ENCODE measurements around the gene HUNK.
"Not testable (repeated sequence)": the region's sequence is repeated elsewhere in the genome, so short reads cannot be mapped to it uniquely, and the experiment has no call there.

GRCh38 chr21:31946876-31947550, 74.2 kb downstream of the HUNK start:
- TF ChIP-seq, protein P1, sequence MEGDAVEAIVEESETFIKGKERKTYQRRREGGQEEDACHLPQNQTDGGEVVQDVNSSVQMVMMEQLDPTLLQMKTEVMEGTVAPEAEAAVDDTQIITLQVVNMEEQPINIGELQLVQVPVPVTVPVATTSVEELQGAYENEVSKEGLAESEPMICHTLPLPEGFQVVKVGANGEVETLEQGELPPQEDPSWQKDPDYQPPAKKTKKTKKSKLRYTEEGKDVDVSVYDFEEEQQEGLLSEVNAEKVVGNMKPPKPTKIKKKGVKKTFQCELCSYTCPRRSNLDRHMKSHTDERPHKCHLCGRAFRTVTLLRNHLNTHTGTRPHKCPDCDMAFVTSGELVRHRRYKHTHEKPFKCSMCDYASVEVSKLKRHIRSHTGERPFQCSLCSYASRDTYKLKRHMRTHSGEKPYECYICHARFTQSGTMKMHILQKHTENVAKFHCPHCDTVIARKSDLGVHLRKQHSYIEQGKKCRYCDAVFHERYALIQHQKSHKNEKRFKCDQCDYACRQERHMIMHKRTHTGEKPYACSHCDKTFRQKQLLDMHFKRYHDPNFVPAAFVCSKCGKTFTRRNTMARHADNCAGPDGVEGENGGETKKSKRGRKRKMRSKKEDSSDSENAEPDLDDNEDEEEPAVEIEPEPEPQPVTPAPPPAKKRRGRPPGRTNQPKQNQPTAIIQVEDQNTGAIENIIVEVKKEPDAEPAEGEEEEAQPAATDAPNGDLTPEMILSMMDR (IDR thresholded peaks at IDR 0.05; ENCODE audit: poor library complexity) = not testable (repeated sequence)
- not testable (repeated sequence) for TF ChIP-seq EZH2 (IDR thresholded peaks at IDR 0.05; ENCODE audit: borderline replicate concordance); EZH2phosphoT487 (IDR thresholded peaks at IDR 0.05; ENCODE audit: low read depth, severe bottlenecking, unreplicated experiment)
